GM23338 (cell line): ENCODE results near the gene TNFAIP8L1. TPM values are rescaled to one million over a fixed set of nuclear protein-coding genes. Genes with fewer than 3 reads are reported as not detected.

Experiments used
- ATAC-seq: fragments of 200-7000 bp; cut with Tn5 transposase; 3 replicates; pipeline ENCODE4 v1.9.1; 2020
- DNase-seq: peaks from one replicate; pipeline ENCODE4 v3.0.0-alpha.2; 2015; ENCODE audit warnings: low spot score
- H2AFZ ChIP-seq: fragments of 200-600 bp; sonication (generic); 2 replicates; pipeline ENCODE4 v1.8.0; 2016; ENCODE audit warnings: antibody characterized with exemption, mild to moderate bottlenecking, moderate library complexity
- H3F3A ChIP-seq: fragments of 200-600 bp; sonication (generic); replicated peaks from 2 replicates; pipeline ENCODE4 v1.8.0; 2017; ENCODE audit warnings: antibody characterized with exemption, mixed run types, low read depth
- H3K27ac ChIP-seq: fragments of 200-600 bp; sonication (generic); 2 replicates; pipeline ENCODE4 v1.6.1; 2016; ENCODE audit warnings: low read depth
- H3K27me3 ChIP-seq: fragments of 200-600 bp; sonication (generic); 2 replicates; pipeline ENCODE4 v1.8.0; 2016; ENCODE audit warnings: mild to moderate bottlenecking, mixed run types, moderate library complexity; ENCODE audit not compliant: insufficient read depth
- H3K36me3 ChIP-seq: fragments of 200-600 bp; sonication (generic); 2 replicates; pipeline ENCODE4 v1.8.0; 2016; ENCODE audit warnings: mild to moderate bottlenecking; ENCODE audit not compliant: insufficient read depth
- H3K4me1 ChIP-seq: fragments of 200-600 bp; sonication (generic); 2 replicates; pipeline ENCODE4 v1.8.0; 2016; ENCODE audit warnings: mild to moderate bottlenecking, moderate library complexity; ENCODE audit not compliant: insufficient read depth
- H3K4me2 ChIP-seq: fragments of 200-600 bp; sonication (generic); 2 replicates; pipeline ENCODE4 v1.7.1; 2017; ENCODE audit warnings: mixed run types
- H3K4me3 ChIP-seq: fragments of 200-600 bp; sonication (generic); 2 replicates; pipeline ENCODE4 v1.6.1; 2016; ENCODE audit warnings: mixed run types
- H3K79me2 ChIP-seq: fragments of 200-600 bp; sonication (generic); replicated peaks from 2 replicates; pipeline ENCODE4 v1.8.0; 2017; ENCODE audit warnings: mild to moderate bottlenecking; ENCODE audit not compliant: insufficient read depth
- H3K9me2 ChIP-seq: fragments of 200-600 bp; sonication (generic); 2 replicates; pipeline ENCODE4 v1.8.0; 2017; ENCODE audit not compliant: insufficient read depth
- H4K20me1 ChIP-seq: fragments of 200-600 bp; sonication (generic); replicated peaks from 2 replicates; pipeline ENCODE4 v1.8.0; 2017; ENCODE audit warnings: mild to moderate bottlenecking; ENCODE audit not compliant: insufficient read depth
- H3K27ac Mint-ChIP-seq: 2 replicates; pipeline ENCODE4 v1.8.0; 2020; ENCODE audit warnings: inconsistent platforms, mild to moderate bottlenecking, moderate library complexity, mixed read lengths
- H3K27me3 Mint-ChIP-seq: 3 replicates; pipeline ENCODE4 v1.8.0; 2022; ENCODE audit warnings: low read depth, mild to moderate bottlenecking, moderate library complexity, mixed read lengths, inconsistent platforms; ENCODE audit not compliant: insufficient read depth, poor library complexity
- H3K36me3 Mint-ChIP-seq: 3 replicates; pipeline ENCODE4 v1.8.0; 2021; ENCODE audit warnings: low read depth, mild to moderate bottlenecking, inconsistent platforms, moderate library complexity, mixed read lengths
- H3K4me1 Mint-ChIP-seq: 3 replicates; pipeline ENCODE4 v1.8.0; 2020; ENCODE audit warnings: mild to moderate bottlenecking, inconsistent platforms, mixed read lengths
- H3K4me3 Mint-ChIP-seq: 3 replicates; pipeline ENCODE4 v1.8.0; 2021; ENCODE audit warnings: moderate library complexity, mild to moderate bottlenecking, inconsistent platforms, mixed read lengths
- H3K9me3 Mint-ChIP-seq: 3 replicates; pipeline ENCODE4 v1.8.0; 2020; ENCODE audit warnings: moderate library complexity, mild to moderate bottlenecking, inconsistent platforms, mixed read lengths
- CREB1 ChIP-seq: fragments of 250-450 bp; sonication (Bioruptor Pico); IDR thresholded peaks from 2 replicates; pipeline ENCODE4 v1.5.0; 2020; ENCODE audit warnings: low read depth, mild to moderate bottlenecking, moderate library complexity
- EZH2 ChIP-seq: fragments of 200-600 bp; sonication (generic); IDR thresholded peaks from one replicate; pipeline ENCODE4 v1.8.0; 2017; ENCODE audit warnings: antibody characterized with exemption, mild to moderate bottlenecking, low read depth; ENCODE audit not compliant: unreplicated experiment
- EZH2phosphoT487 ChIP-seq: fragments of 200-600 bp; sonication (generic); IDR thresholded peaks from one replicate; pipeline ENCODE4 v1.8.1; 2018; ENCODE audit warnings: antibody characterized with exemption; ENCODE audit not compliant: unreplicated experiment
- JUNB ChIP-seq: IDR thresholded peaks from one replicate; pipeline ENCODE4 v1.6.1; 2016; ENCODE audit warnings: antibody characterized with exemption; ENCODE audit not compliant: unreplicated experiment
- NANOG ChIP-seq: IDR thresholded peaks from 2 replicates; pipeline ENCODE4 v1.6.1; 2016; ENCODE audit warnings: antibody characterized with exemption, borderline replicate concordance
- POLR2AphosphoS5 ChIP-seq: IDR thresholded peaks from 2 replicates; pipeline ENCODE4 v1.6.1; 2016; ENCODE audit warnings: antibody characterized with exemption, low read depth
- STAT1 ChIP-seq: IDR thresholded peaks from one replicate; pipeline ENCODE4 v1.6.1; 2016; ENCODE audit warnings: antibody characterized with exemption; ENCODE audit not compliant: unreplicated experiment
- ZNF114 ChIP-seq: fragments of 250-450 bp; sonication (Bioruptor Pico); IDR thresholded peaks from 2 replicates; pipeline ENCODE4 v1.5.0; 2020; ENCODE audit warnings: mild to moderate bottlenecking, moderate library complexity
- ZNF331 ChIP-seq: fragments of 250-450 bp; sonication (Bioruptor Pico); IDR thresholded peaks from 2 replicates; pipeline ENCODE4 v1.5.0; 2020; ENCODE audit warnings: low read depth, mild to moderate bottlenecking, moderate library complexity
- polyA plus RNA-seq: library from polyadenylated mRNA; unstranded; fragments of >200 nt; fragmentation: Nextera tagmentation; extraction: Ambion mirVana; gene quantifications from 2 replicates; pipeline ENCODE4 v1.2.1, GENCODE V29; 2016
- total RNA-seq: library from RNA; depleted of rRNA; stranded (reverse); fragments of >200 nt; shearing (Covaris generic); gene quantifications from 2 replicates; pipeline ENCODE4 v1.2.3, GENCODE V29; 2014
- TF ChIP-seq, protein P1 (sequence below): IDR thresholded peaks from 2 replicates; pipeline ENCODE4 v1.6.1; 2016; ENCODE audit warnings: antibody characterized with exemption
- TF ChIP-seq, protein P2 (sequence below): IDR thresholded peaks from one replicate; pipeline ENCODE4 v1.6.1; 2018; ENCODE audit warnings: antibody characterized with exemption; ENCODE audit not compliant: unreplicated experiment
- TF ChIP-seq, protein P3 (sequence below), 2 experiments: fragments of 200-600 bp in 1 of 2; sonication (generic) in 1 of 2; conservative IDR thresholded peaks; 2 replicates each; pipeline versions ENCODE4 v1.5.1 to v1.6.1; 2016 to 2017; ENCODE audit warnings: antibody characterized with exemption in 2 of 2, low read depth in 2 of 2, mild to moderate bottlenecking in 2 of 2, moderate library complexity in 1 of 2

The TNFAIP8L1 gene
- total and polyA plus RNA-seq, 2 experiments from 2014 or later = 2.7 to 4.1 TPM

DNA sequence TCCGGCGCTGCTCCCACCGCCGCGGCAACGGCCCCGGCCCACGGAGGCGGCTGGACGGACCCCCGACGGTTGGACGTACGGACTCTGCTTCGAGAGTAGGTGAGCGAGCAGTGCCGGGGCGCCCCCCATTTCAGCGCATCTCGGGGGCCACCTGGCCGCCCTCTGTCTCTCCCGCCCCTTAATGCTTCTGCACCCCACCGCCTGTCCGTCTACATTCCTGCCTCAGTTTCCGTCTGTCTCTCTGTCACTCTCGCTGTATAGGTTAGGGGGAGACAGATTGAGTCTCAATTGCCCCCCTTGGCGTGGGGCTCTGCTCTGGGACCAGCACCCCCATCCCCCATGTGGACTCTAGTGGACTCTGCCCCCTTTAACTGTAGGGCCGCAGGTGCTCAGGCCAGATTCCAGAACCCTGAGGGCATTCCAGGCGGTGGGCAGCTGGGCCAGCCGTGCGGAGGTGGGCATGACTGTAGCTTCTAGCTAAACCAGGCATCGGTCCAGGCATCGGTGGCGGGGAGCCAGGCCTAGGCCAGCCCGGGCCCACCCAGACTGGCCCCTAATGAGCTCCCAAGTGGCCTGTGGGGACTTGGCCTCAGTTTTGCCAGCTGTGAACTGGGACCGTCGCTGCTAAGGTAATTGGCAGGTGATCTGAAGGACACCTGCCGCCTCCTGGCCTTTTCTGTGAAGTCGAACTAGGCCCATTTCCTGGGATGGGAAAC lies 373 bp downstream of the TNFAIP8L1 start:
- no peak overlapping the region for H3K27ac Mint-ChIP-seq
- H3K27ac ChIP-seq = no peak overlapping the region
- H3K36me3 ChIP-seq = no peaks in the 10 kb centered on the region

DNA sequence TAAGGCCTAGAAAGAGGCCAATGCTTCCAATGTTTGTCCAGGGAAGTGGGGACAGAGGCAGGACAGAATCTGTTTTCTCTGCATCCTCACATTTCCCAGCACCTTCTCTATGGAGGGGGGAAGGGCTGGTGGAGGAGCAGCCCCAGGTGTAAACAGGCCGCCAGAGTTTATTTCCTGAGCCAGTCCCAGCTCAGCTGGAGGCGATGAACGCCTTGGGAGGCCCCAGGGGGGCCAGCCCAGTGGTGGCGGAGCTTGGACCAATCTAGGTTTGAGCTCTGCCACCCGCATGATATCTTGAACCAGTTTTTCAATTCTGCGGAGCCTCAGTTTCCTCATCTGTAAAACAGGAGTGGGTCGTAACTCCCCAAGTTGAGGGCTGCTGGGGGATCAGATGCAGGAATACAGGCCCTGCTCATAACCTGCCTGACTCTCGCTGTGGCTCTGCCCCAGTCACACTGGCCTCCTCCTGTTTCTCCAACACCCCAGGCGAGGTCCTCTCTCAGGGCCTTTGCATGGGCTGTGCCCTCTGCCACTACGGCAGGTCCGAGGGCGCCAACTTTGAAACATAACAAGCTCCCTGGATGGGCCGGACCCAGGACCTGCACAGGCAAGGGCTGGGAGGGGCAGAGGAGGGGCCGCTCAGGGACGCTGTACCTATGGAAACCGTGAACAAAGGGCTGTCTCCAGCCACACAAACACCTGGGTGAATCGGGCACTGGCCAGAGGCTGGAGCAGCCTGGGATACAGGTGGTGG lies 1.1 kb downstream of the TNFAIP8L1 start:
- peaks cover 6% of the 10 kb centered on the region for H3K4me1 Mint-ChIP-seq
- H3K9me3 Mint-ChIP-seq = no peaks in the 10 kb centered on the region
- Histone ChIP-seq H3K36me3 (no peaks in the 10 kb centered on the region), H4K20me1 (no peaks in the 10 kb centered on the region), H3K27me3 (peaks cover 13% of the 10 kb centered on the region), H2AFZ (no peak overlapping the region; the same call in 1 of the 2 replicates), H3F3A (peaks cover 11% of the 10 kb centered on the region), H3K4me3 (peak overlapping the region; percentile 75), H3K4me2 (peak overlapping the region; percentile 91), H3K79me2 (no peaks in the 10 kb centered on the region), H3K4me1 (peaks cover 5% of the 10 kb centered on the region; the same call in 1 of the 2 replicates), H3K9me2 (no peaks in the 10 kb centered on the region), H3K27ac (no peak overlapping the region)
- peak overlapping the region; percentile 80 for H3K4me3 Mint-ChIP-seq
- peaks cover 18% of the 10 kb centered on the region for H3K27me3 Mint-ChIP-seq
- ATAC-seq (peak; percentile 6; the same call in 2 of the 3 replicates), DNase-seq (peak; percentile 50)
- H3K27ac Mint-ChIP-seq = no peak overlapping the region
- no peaks in the 10 kb centered on the region for H3K36me3 Mint-ChIP-seq
- TF ChIP-seq EZH2 = no peak
- no peak for TF ChIP-seq CREB1 (CRISPR knock-in tag)
- TF ChIP-seq EZH2phosphoT487 = no peak
- TF ChIP-seq, protein P1, sequence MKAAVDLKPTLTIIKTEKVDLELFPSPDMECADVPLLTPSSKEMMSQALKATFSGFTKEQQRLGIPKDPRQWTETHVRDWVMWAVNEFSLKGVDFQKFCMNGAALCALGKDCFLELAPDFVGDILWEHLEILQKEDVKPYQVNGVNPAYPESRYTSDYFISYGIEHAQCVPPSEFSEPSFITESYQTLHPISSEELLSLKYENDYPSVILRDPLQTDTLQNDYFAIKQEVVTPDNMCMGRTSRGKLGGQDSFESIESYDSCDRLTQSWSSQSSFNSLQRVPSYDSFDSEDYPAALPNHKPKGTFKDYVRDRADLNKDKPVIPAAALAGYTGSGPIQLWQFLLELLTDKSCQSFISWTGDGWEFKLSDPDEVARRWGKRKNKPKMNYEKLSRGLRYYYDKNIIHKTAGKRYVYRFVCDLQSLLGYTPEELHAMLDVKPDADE = no peak
- TF ChIP-seq POLR2AphosphoS5 = no peak
- TF ChIP-seq, protein P2, sequence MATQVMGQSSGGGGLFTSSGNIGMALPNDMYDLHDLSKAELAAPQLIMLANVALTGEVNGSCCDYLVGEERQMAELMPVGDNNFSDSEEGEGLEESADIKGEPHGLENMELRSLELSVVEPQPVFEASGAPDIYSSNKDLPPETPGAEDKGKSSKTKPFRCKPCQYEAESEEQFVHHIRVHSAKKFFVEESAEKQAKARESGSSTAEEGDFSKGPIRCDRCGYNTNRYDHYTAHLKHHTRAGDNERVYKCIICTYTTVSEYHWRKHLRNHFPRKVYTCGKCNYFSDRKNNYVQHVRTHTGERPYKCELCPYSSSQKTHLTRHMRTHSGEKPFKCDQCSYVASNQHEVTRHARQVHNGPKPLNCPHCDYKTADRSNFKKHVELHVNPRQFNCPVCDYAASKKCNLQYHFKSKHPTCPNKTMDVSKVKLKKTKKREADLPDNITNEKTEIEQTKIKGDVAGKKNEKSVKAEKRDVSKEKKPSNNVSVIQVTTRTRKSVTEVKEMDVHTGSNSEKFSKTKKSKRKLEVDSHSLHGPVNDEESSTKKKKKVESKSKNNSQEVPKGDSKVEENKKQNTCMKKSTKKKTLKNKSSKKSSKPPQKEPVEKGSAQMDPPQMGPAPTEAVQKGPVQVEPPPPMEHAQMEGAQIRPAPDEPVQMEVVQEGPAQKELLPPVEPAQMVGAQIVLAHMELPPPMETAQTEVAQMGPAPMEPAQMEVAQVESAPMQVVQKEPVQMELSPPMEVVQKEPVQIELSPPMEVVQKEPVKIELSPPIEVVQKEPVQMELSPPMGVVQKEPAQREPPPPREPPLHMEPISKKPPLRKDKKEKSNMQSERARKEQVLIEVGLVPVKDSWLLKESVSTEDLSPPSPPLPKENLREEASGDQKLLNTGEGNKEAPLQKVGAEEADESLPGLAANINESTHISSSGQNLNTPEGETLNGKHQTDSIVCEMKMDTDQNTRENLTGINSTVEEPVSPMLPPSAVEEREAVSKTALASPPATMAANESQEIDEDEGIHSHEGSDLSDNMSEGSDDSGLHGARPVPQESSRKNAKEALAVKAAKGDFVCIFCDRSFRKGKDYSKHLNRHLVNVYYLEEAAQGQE = no peak
- no peak for TF ChIP-seq JUNB
- no peak for TF ChIP-seq ZNF114 (CRISPR knock-in tag)
- TF ChIP-seq STAT1 = no peak
- TF ChIP-seq NANOG = no peak
- TF ChIP-seq, protein P3, sequence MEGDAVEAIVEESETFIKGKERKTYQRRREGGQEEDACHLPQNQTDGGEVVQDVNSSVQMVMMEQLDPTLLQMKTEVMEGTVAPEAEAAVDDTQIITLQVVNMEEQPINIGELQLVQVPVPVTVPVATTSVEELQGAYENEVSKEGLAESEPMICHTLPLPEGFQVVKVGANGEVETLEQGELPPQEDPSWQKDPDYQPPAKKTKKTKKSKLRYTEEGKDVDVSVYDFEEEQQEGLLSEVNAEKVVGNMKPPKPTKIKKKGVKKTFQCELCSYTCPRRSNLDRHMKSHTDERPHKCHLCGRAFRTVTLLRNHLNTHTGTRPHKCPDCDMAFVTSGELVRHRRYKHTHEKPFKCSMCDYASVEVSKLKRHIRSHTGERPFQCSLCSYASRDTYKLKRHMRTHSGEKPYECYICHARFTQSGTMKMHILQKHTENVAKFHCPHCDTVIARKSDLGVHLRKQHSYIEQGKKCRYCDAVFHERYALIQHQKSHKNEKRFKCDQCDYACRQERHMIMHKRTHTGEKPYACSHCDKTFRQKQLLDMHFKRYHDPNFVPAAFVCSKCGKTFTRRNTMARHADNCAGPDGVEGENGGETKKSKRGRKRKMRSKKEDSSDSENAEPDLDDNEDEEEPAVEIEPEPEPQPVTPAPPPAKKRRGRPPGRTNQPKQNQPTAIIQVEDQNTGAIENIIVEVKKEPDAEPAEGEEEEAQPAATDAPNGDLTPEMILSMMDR (conservative IDR thresholded peaks at IDR 0.05; ENCODE audit: low read depth in 2 of 2) = no peak
- TF ChIP-seq ZNF331 (CRISPR knock-in tag) = no peak

More for the DNA sequence above, 373 bp downstream of the TNFAIP8L1 start:
- TF ChIP-seq STAT1 (no peak), POLR2AphosphoS5 (0 out of 2 replicates have a peak, but pooled peaks have one; percentile 17), NANOG (no peak), CREB1 (CRISPR knock-in tag) (no peak), ZNF331 (CRISPR knock-in tag) (no peak)
- TF ChIP-seq, protein P1 = no peak
- H3K9me2 ChIP-seq = no peaks in the 10 kb centered on the region
- H3K27me3 ChIP-seq = peaks cover 16% of the 10 kb centered on the region
- H4K20me1 ChIP-seq = no peaks in the 10 kb centered on the region
- Mint-ChIP-seq H3K4me3 (peak overlapping the region; percentile 80), H3K36me3 (no peaks in the 10 kb centered on the region), H3K9me3 (no peaks in the 10 kb centered on the region), H3K27me3 (peaks cover 18% of the 10 kb centered on the region), H3K4me1 (peaks cover 6% of the 10 kb centered on the region)
- H2AFZ ChIP-seq = peak overlapping the region; percentile 93
- peaks cover 5% of the 10 kb centered on the region; the same call in 1 of the 2 replicates for H3K4me1 ChIP-seq
- H3K4me3 ChIP-seq = peak overlapping the region; percentile 75
- H3K79me2 ChIP-seq = no peaks in the 10 kb centered on the region
- peak overlapping the region; percentile 91 for H3K4me2 ChIP-seq
- no peak for ATAC-seq
- peaks cover 11% of the 10 kb centered on the region for H3F3A ChIP-seq
- no peak for DNase-seq
